Prostate gland (tissue), 2 donors: Measurements from ENCODE around the gene CAMKK2. TPM values are rescaled to one million over a fixed set of nuclear protein-coding genes. Genes with fewer than 3 reads are reported as not detected.

Experiments
- DNase-seq: peaks from one replicate; pipeline ENCODE4 v3.0.0-alpha.2; 2019; ENCODE audit warnings: low spot score
- H3K27ac ChIP-seq, 2 donors: fragments of 200-600 bp; sonication (generic); 2 replicates each; pipeline ENCODE4 v1.5.1; 2017 to 2019
- H3K27me3 ChIP-seq: fragments of 200-600 bp; sonication (generic); replicated peaks from 2 replicates; pipeline ENCODE4 v1.5.1; 2019; ENCODE audit not compliant: insufficient read depth
- H3K36me3 ChIP-seq, 2 donors: fragments of 200-600 bp; sonication (generic); 1 replicate in 1 of 2; 2 replicates in 1 of 2; pipeline versions ENCODE4 v1.5.1 to v1.8.1; 2017 to 2019
- H3K4me1 ChIP-seq: fragments of 200-600 bp; sonication (generic); replicated peaks from 2 replicates; pipeline ENCODE4 v1.5.1; 2019
- H3K4me3 ChIP-seq, 2 donors: fragments of 200-600 bp; sonication (generic); 2 replicates each; pipeline ENCODE4 v1.5.1; 2017 to 2019
- H3K9me3 ChIP-seq: fragments of 200-600 bp; sonication (generic); 2 replicates; pipeline ENCODE4 v1.5.1; 2017
- POLR2A ChIP-seq: fragments of 450-650 bp; IDR thresholded peaks from one replicate; pipeline ENCODE4 v1.6.1; 2016; ENCODE audit warnings: antibody characterized with exemption, mild to moderate bottlenecking
- POLR2AphosphoS5 ChIP-seq: sonication (generic); formaldehyde crosslinking; IDR thresholded peaks from one replicate; pipeline ENCODE4 v1.6.1; 2017; ENCODE audit warnings: antibody characterized with exemption
- WGBS: methylation state at CpG from one replicate; pipeline ENCODE4 v1.1.5; 2018; 5-methylcytosine and 5-hydroxymethylcytosine counted together
- intact Hi-C: fragments of 100-400 bp; cut with DNase I; formaldehyde crosslinking; loops from one replicate; pipeline ENCODE4 v1.14.2; 2022
- total RNA-seq, 2 donors: library from RNA; depleted of rRNA; stranded (reverse); fragments of >200 nt; gene quantifications; one replicate each; pipeline ENCODE4 v1.1.0, GENCODE V29; 2016
- TF ChIP-seq, protein P1 (sequence below), 4 experiments: fragments of 200-600 bp in 2 of 4; fragments of 450-650 bp in 2 of 4; sonication (generic) in 2 of 4; IDR thresholded peaks; 1 replicate in 3 of 4; 2 replicates in 1 of 4; pipeline ENCODE4 v1.5.1; 2016 to 2019; ENCODE audit warnings: antibody characterized with exemption in 4 of 4, mild to moderate bottlenecking in 2 of 4, moderate library complexity in 2 of 4

Gene CAMKK2
- total RNA-seq, 2 donors from 2014 or later = 26.9 to 52.2 TPM

- WGBS = 96% methylated on average over 4 of the region's 4 CpGs
- H3K4me1 ChIP-seq = no peaks in the 10 kb centered on the region
- TF ChIP-seq POLR2A (no peak), POLR2AphosphoS5 (no peak)
- TF ChIP-seq, protein P1, sequence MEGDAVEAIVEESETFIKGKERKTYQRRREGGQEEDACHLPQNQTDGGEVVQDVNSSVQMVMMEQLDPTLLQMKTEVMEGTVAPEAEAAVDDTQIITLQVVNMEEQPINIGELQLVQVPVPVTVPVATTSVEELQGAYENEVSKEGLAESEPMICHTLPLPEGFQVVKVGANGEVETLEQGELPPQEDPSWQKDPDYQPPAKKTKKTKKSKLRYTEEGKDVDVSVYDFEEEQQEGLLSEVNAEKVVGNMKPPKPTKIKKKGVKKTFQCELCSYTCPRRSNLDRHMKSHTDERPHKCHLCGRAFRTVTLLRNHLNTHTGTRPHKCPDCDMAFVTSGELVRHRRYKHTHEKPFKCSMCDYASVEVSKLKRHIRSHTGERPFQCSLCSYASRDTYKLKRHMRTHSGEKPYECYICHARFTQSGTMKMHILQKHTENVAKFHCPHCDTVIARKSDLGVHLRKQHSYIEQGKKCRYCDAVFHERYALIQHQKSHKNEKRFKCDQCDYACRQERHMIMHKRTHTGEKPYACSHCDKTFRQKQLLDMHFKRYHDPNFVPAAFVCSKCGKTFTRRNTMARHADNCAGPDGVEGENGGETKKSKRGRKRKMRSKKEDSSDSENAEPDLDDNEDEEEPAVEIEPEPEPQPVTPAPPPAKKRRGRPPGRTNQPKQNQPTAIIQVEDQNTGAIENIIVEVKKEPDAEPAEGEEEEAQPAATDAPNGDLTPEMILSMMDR (IDR thresholded peaks at IDR 0.05) = no peak
- no peak for DNase-seq
- intact Hi-C loops = no loop called here
- no peaks in the 10 kb centered on the region for H3K27me3 ChIP-seq
- no peak overlapping the region for H3K4me3 ChIP-seq
- H3K36me3 ChIP-seq = peaks cover 0 to 14% of the 10 kb centered on the region in 2 donors
- H3K9me3 ChIP-seq = no peaks in the 10 kb centered on the region
- no peak overlapping the region for H3K27ac ChIP-seq
These were observed 32.1 kb upstream of the CAMKK2 start for GRCh38 chr12:121328620-121329019.

- no peak for TF ChIP-seq POLR2A
- Histone ChIP-seq H3K4me1 (no peaks in the 10 kb centered on the region), H3K36me3 (peaks cover 0 to 14% of the 10 kb centered on the region in 2 donors), H3K4me3 (no peak overlapping the region), H3K9me3 (no peaks in the 10 kb centered on the region), H3K27ac (no peak overlapping the region), H3K27me3 (no peaks in the 10 kb centered on the region)
- intact Hi-C loops = no loop called here
- no peak for DNase-seq
- 71% methylated on average over 21 of the region's 21 CpGs for WGBS
These were observed 30.6 kb upstream of the CAMKK2 start for GRCh38 chr12:121326996-121327674.

DNA sequence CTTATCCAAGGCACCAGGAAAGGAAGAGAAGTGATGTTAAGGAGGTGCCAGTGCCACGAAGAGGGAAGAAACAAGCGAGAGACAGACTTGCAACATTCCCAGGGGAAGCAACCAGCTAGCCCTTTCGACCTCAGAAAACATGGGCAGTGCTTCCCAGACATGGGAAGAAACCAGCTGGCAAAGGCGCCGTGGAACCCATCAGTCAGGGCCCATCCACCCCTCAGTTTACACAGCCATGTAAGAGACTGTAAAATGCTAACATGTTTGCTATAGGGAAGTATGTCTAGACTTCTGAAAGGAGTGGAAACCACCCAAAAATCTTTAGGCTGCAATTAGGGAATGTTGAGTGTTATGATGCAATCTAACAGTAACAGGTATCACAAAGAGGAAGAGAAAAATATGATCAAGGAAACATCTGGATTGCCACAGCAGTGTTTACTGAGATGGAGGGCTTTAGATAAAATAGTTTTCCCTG is 29.4 kb upstream of the CAMKK2 start:
- DNase-seq = no peak
- H3K4me1 ChIP-seq = no peaks in the 10 kb centered on the region
- WGBS = 66% methylated on average over 5 of the region's 5 CpGs
- TF ChIP-seq, protein P1 (IDR thresholded peaks at IDR 0.05) = no peak
- TF ChIP-seq POLR2AphosphoS5 = no peak
- TF ChIP-seq POLR2A = no peak
- intact Hi-C loops = no loop called here
- no peak overlapping the region for H3K4me3 ChIP-seq
- H3K27me3 ChIP-seq = no peaks in the 10 kb centered on the region
- H3K9me3 ChIP-seq = no peaks in the 10 kb centered on the region
- H3K36me3 ChIP-seq = peaks cover 0 to 14% of the 10 kb centered on the region in 2 donors
- no peak overlapping the region for H3K27ac ChIP-seq

GRCh38 chr12:121323908-121324307 is 27.4 kb upstream of the CAMKK2 start:
- TF ChIP-seq POLR2A (no peak), POLR2AphosphoS5 (no peak)
- TF ChIP-seq, protein P1 (IDR thresholded peaks at IDR 0.05) = no peak
- Histone ChIP-seq H3K36me3 (peaks cover 0 to 14% of the 10 kb centered on the region in 2 donors), H3K27me3 (no peaks in the 10 kb centered on the region), H3K9me3 (no peaks in the 10 kb centered on the region), H3K4me1 (no peaks in the 10 kb centered on the region), H3K4me3 (no peak overlapping the region), H3K27ac (no peak overlapping the region)
- intact Hi-C loops = no loop called here
- WGBS = 86% methylated on average over 3 of the region's 3 CpGs
- DNase-seq = no peak

DNA sequence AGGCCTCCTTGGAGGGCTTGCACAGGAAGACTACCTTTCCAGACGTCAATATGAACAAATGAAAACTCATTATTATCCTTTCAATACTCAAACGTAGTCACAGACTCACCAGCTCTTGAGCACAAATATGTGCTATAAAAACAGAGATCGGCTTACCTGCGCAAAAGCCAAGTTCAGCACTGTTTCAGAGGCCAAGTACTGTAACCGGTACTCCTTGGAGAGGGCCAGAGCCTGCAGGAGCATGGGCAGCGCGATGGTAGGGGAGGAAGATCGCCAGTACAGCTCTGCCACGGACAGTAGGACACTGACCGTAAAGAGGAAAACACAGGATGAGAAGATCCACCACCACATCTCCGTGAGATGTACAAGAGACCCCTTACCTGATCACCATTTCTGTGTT is 21.6 kb upstream of the CAMKK2 start:
- H3K36me3 ChIP-seq = peaks cover 0 to 4% of the 10 kb centered on the region in 2 donors
- intact Hi-C loops = no loop called here

More for the DNA sequence above, 21.6 kb upstream of the CAMKK2 start:
- Histone ChIP-seq H3K27me3 (no peaks in the 10 kb centered on the region), H3K9me3 (no peaks in the 10 kb centered on the region), H3K4me1 (no peaks in the 10 kb centered on the region), H3K4me3 (no peak overlapping the region), H3K27ac (no peak overlapping the region)
- TF ChIP-seq, protein P1 (IDR thresholded peaks at IDR 0.05) = no peak
- TF ChIP-seq POLR2A (no peak), POLR2AphosphoS5 (no peak)
- DNase-seq = no peak
- 84% methylated on average over 11 of the region's 11 CpGs for WGBS
